GM19023 (cell line): ENCODE results near the gene TOP3B.

Experiments
- ATAC-seq: cut with Tn5 transposase; IDR thresholded peaks from one replicate; pipeline ENCODE4 v1.9.1; 2021; ENCODE audit warnings: mild to moderate bottlenecking, moderate library complexity; ENCODE audit not compliant: unreplicated experiment

Gene TOP3B

GRCh38 chr22:22011964-22012363, 29.4 kb upstream of the TOP3B start:
- no peak for ATAC-seq

GRCh38 chr22:22010358-22010757, 27.8 kb upstream of the TOP3B start:
- no peak for ATAC-seq

GRCh38 chr22:22009661-22010060, 27.1 kb upstream of the TOP3B start:
- no peak for ATAC-seq

- no peak for ATAC-seq
Observed at GRCh38 chr22:22006596-22006990, 24.0 kb upstream of the TOP3B start.

- ATAC-seq, result no peak
Observed at GRCh38 chr22:22005945-22006595, 23.5 kb upstream of the TOP3B start.

- ATAC-seq, result no peak
Observed at GRCh38 chr22:22003233-22003632, 20.6 kb upstream of the TOP3B start.

- no peak for ATAC-seq
Observed at GRCh38 chr22:22002526-22003055, 20.0 kb upstream of the TOP3B start.

- ATAC-seq, result no peak
Observed at GRCh38 chr22:22001664-22002525, 19.3 kb upstream of the TOP3B start.

- ATAC-seq, result no peak
Observed at GRCh38 chr22:21998595-21999247, 16.1 kb upstream of the TOP3B start.

- no peak for ATAC-seq
Observed at GRCh38 chr22:21996175-21996720, 13.7 kb upstream of the TOP3B start.

- no peak for ATAC-seq
Observed at GRCh38 chr22:21995660-21996059, 13.1 kb upstream of the TOP3B start.

GRCh38 chr22:21994881-21995444, 12.4 kb upstream of the TOP3B start:
- no peak for ATAC-seq

- no peak for ATAC-seq
Observed at GRCh38 chr22:21992593-21993237, 10.1 kb upstream of the TOP3B start.

- ATAC-seq, result no peak
Observed at GRCh38 chr22:21991774-21992173, 9.2 kb upstream of the TOP3B start.

- no peak for ATAC-seq
Observed at GRCh38 chr22:21991304-21991596, 8.7 kb upstream of the TOP3B start.

GRCh38 chr22:21990445-21991303, 8.1 kb upstream of the TOP3B start:
- no peak for ATAC-seq

GRCh38 chr22:21989049-21989448, 6.5 kb upstream of the TOP3B start:
- no peak for ATAC-seq

- ATAC-seq, result no peak
Observed at GRCh38 chr22:21985214-21985613, 2.6 kb upstream of the TOP3B start.

- ATAC-seq, result no peak
Observed at GRCh38 chr22:21984793-21985192, 2.2 kb upstream of the TOP3B start.

GRCh38 chr22:21981874-21982273, 713 bp downstream of the TOP3B start:
- ATAC-seq, result no peak
